DMS79 treated with DMSO at 0.1 percent for 48 hours (cell line): ENCODE results near the gene ETFB.
A peak's percentile ranks its signal among the peaks of the same experiment; 100 is the strongest.

Source experiments
- DNase-seq: peaks from one replicate; lab custom pipeline; 2025; lab: John Stamatoyannopoulos, UW

The ETFB gene

GRCh38 chr19:51372649-51373504 is 6.7 kb upstream of the ETFB start, which contains the start of gene NKG7:
Gene NKG7 (minus strand): TSS chr19:51372654. CDS start chr19:51372535, 119 bp downstream.
- no peak for DNase-seq

- no peak for DNase-seq
Observed at GRCh38 chr19:51372021-51372648, 5.9 kb upstream of the ETFB start.

GRCh38 chr19:51371186-51371690 is 5.0 kb upstream of the ETFB start:
- DNase-seq, result no peak

- no peak for DNase-seq
Observed at GRCh38 chr19:51370230-51370629, 4.0 kb upstream of the ETFB start.

GRCh38 chr19:51368366-51369282 is 2.4 kb upstream of the ETFB start, which contains the start of gene CLDND2:
Gene CLDND2 (minus strand): TSS chr19:51369003. CDS start chr19:51368577, 426 bp downstream.
- DNase-seq, result no peak

- peak; percentile 94 for DNase-seq
Observed at GRCh38 chr19:51367565-51368365, 1.6 kb upstream of the ETFB start.

- no peak for DNase-seq
Observed at GRCh38 chr19:51367255-51367564, 1.0 kb upstream of the ETFB start.

- peak; percentile 96 for DNase-seq
Observed at GRCh38 chr19:51366389-51367254, 434 bp upstream of the ETFB start.

GRCh38 chr19:51365211-51365964 is 800 bp downstream of the ETFB start:
- peak; percentile 9 for DNase-seq

- DNase-seq, result no peak
Observed at GRCh38 chr19:51364200-51365106, 1.7 kb downstream of the ETFB start.

- DNase-seq, result no peak
Observed at GRCh38 chr19:51361239-51361638, 4.9 kb downstream of the ETFB start.

- no peak for DNase-seq
Observed at GRCh38 chr19:51359294-51359693, 6.9 kb downstream of the ETFB start.

GRCh38 chr19:51357952-51358351 is 8.2 kb downstream of the ETFB start:
- DNase-seq, result no peak

GRCh38 chr19:51356159-51356801 is 9.9 kb downstream of the ETFB start:
- no peak for DNase-seq

- DNase-seq, result no peak
Observed at GRCh38 chr19:51354742-51355148, 11.4 kb downstream of the ETFB start.

GRCh38 chr19:51354103-51354741 is 12.0 kb downstream of the ETFB start:
- no peak for DNase-seq

- DNase-seq, result no peak
Observed at GRCh38 chr19:51352783-51353360, 13.3 kb downstream of the ETFB start.
